Mammary microvascular endothelial cell (primary cell): ENCODE data around the gene IGSF22. TPM values are rescaled to one million over a fixed set of nuclear protein-coding genes. Genes with fewer than 3 reads are reported as not detected.

Experiments used
- total RNA-seq: library from RNA; depleted of rRNA; stranded (reverse); fragments of >200 nt; gene quantifications from 2 replicates; pipeline ENCODE4 v1.2.3, GENCODE V29; 2015

Gene IGSF22
- not detected in 2 replicates for total RNA-seq

DNA sequence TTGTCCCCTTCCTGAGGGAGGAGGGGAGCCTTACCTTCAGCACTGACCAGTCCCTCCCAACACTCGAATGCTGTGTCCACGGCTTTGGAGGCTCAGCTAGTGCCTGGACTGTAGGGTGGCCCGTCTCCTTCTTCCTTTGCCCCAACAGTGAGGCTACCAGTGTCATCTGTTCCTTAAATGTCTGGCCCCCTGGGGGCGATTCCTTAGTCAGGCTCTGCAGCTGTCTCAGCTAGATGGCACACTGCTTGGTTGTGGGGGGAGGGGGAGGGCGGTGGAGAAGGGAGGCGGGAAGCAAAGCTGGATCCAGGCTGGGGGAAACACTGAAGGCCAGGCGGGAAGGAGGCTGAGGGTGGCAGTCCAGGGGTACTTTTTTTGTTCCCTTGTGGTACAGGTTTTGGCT, at the start of gene IGSF22:
TSS of gene IGSF22 (minus strand) at position 149 of the 400 bp plus-strand sequence. CDS start 1,952 bp downstream, outside the sequence.

GRCh38 chr11:18698341-18699268, 27.4 kb downstream of the IGSF22 start, which contains the start of gene TMEM86A:
TMEM86A (plus strand) TSS chr11:18698779; CDS start chr11:18698887, 108 bp downstream.

Other genes starting within 250 kb of the IGSF22 start
- 48.3 and 68.1 TPM in 2 replicates for gene TSG101, start 199.2 kb downstream of the IGSF22 start, total RNA-seq
- gene UEVLD, start 137.5 kb downstream of the IGSF22 start, total RNA-seq = 21.7 and 25.4 TPM in 2 replicates
- 0.87 TPM in 1 of 2 replicates, not detected in the other for gene MISFA, start 126.4 kb downstream of the IGSF22 start, total RNA-seq
- 11.1 and 17.3 TPM in 2 replicates for gene SPTY2D1, start 91.8 kb downstream of the IGSF22 start, total RNA-seq
- 0.93 and 1.6 TPM in 2 replicates for gene TMEM86A, start 27.4 kb downstream of the IGSF22 start, total RNA-seq
- gene PTPN5, start 65.6 kb upstream of the IGSF22 start, total RNA-seq = not detected in 2 replicates
- not detected in 2 replicates for gene MRGPRX1, start 213.2 kb upstream of the IGSF22 start, total RNA-seq